OCI-M2 (cell line): ENCODE measurements around the gene CPNE6.

Experiments used
- DNase-seq: peaks from one replicate; lab custom pipeline; 2025; ENCODE audit not compliant: unreplicated experiment; lab: John Stamatoyannopoulos, UW

CPNE6 gene

DNA sequence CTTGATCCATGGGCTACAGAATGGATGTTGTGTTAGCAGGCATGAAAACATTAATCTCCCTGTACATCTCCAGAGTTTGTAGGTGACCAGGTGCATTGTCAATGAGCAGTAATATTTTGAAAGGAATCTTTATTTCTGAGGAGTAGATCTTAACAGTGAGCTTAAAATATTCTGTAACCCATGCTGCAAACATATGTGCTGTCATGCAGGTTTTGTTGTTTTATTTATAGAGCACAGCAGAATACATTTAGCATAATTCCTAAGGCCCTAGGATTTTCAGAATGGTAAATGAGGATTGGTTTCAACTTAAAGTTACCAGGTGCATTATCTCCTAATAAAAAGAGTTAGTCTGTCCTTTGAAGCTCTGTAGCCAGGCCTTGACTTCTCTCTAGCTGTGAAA is 55.6 kb downstream of the CPNE6 start:
- DNase-seq, result no peak

DNA sequence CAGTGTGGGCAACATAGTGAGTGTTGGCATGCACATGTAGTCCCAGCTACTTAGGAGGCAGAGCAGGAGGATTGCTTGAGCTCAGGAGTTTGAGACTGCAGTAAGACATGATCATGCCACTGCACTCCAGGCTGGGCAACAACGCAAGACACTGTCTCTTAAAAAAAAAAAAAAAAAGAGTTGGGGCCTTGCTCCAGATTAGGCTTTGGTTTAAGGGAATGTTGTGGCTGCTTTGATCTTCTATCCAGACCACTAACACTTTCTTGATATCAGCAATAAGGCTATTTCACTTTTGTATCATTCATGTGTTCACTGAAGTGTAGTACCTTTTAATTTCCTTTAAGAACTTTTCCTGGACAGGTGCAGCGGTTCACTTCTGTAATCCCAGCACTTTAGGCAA is 56.3 kb downstream of the CPNE6 start:
- no peak for DNase-seq
